HG03342 (cell line): ENCODE results near the gene EMC6.

ENCODE experiments used
- ATAC-seq: cut with Tn5 transposase; IDR thresholded peaks from one replicate; pipeline ENCODE4 v1.9.1; 2021; ENCODE audit warnings: mild to moderate bottlenecking, moderate library complexity; ENCODE audit not compliant: unreplicated experiment

EMC6 gene

DNA sequence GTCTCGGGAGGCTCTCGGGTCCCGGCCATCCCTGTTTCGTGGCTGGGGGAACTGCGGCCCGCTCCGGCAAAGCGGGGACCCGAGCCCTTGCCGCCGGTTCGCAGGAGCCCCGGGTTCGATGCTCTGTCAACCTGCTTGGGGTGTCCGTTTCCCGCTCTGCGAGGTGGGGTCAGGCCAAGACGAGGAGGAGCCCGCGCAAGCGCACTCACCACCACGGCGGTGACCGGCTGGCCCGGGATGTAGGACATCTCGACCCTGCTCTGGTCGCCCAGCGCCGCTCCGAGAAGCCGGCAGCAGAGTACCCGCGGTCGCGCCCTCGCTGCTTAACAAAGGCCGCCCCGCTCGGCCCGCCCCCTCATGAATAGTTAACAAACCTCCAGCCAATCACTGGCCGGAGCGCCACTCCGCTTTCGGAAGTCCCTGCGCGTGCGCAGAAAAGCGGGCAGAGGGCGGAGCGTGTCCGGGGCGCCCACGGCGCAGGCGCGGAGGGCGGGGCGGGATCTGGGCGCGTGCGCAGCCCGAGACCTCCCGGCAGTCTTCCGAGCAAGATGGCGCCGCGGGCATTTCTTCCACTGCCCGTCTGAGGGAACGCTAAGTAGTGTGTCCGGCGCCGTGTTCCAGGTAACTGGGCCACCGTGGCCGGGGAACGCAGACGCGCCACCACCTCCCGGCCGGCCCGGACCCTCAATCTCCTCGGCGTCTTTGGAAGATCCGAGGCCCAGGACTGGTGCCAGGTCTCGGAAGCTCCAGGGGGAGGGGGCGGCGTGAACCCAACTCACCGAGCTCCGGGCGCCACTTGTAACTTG is at the start of gene EMC6, which contains the start of gene TAX1BP3:
TSS of gene EMC6 (plus strand) at position 534 of the 806 bp plus-strand sequence. CDS start 335 bp downstream, outside the sequence.
TSS of gene TAX1BP3 (minus strand) at position 300 of the 806 bp plus-strand sequence. CDS start at position 248, 52 bp downstream.
- ATAC-seq, result peak; percentile 89

DNA sequence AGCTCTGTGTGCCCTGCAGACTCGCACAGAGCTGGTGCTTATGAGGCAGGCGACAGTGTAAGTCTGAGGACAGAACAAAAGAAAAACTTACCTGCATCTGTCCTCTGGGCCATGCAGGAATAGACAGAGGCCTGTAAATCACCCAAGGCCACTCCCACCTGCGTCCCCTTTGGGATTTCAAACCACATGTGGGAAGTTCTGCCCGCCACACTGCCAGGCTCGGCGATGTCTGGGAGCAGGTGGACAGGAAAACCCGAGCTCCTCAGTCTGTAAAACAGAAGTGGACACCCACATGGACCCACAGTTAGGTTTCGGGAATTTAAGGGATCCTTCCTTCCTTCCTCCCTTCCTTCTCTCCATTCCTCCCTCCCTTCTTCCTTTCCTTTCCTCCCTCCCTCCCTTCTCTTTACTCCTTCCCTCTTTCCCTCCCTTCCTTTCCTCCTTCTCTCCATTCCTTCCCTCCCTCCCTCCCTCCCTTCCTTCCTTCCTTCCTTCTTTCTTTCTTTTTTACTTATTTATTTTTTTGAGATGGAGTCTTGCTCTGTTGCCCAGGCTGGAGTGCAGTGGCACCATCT is 47.4 kb upstream of the EMC6 start:
- no peak for ATAC-seq

DNA sequence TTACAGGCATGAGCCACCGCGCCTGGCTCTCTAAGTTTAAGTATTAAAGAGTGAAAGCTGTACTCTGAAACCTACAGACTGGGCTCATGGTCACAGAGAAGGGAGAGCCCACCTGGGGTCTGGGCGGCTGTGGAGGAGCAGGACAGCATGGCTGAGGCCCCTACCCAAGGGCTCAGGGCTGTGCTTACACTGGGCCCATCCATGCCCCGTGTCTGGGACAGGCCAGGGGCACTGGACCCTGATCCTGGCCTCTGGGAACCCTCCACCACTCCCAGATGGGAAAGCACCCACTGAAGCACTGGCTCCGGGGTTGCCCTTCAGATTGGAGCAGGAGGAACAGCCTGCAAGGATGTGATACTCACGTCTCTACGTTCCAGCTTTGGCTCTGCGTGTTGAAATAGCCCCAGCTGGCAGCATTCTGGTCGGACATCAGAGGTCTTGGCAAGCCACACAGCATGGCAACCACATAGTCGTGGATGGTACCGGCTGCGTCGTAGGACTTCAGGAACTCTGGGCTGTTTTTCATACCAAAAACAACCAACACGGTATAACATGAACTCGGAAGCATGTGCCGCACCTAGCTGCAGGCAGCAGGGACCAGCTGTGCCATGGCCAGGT is 45.5 kb upstream of the EMC6 start:
- ATAC-seq, result no peak

DNA sequence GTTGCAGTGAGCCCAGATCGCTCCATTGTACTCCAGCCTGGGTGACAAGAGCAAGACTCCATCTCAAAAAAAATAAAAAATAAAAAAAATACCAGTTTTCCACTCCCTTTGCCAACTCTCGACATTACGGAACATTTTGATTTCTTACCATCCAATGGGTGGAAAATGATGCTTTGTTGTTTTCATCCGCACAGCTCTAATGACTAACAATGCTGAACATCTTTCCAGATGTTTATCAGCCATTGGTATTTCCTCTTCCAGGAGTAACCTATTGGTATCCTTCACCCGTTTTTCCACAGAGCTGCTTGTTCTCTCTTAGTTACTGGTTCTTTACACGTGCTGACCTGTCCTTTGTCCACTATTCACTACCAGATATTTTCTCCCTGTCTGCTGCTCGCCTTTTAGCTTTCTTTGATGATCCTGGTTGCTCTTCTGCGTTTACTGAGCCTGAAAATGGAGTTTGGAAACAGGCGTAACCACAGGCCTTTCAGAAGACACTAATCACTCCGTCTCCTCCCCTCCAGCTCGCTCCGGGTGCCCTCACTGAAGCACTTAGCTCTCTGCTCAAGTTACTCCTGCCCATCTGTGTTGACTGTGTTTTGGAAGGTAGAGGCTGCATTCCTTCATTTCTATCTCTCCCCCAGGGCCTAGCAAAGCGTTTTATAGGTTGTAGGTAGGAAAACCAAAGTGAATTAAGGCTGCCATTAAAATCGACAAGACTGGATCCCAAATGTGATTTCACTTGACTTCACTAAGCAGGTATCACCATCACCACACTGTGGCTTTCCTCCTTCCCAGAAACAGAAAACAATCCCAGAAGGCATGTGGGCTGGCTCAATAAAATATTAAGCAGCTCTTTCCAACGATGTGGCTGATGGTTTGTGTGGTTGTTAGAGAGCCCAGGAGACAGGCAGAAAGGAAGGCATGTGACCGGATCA is 41.5 kb upstream of the EMC6 start:
- no peak for ATAC-seq

DNA sequence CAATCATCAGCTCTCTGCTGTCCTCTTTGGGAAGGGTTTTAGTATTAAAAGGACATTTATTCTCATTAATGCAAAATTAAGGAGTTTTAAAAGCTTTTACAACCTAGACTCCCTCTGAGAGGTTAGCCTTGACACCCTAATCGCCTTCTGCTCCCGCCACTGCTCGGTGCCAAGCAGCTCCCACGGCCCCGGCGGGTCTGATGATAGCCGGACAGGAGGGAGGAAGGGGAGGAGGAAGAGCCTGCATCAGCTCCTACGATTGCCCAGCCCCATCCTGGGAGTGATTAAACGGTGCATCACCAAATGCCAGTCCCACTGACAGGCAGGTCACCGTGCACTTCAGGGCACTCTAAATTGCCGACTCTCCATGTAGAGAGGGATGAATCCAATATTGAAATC is 40.8 kb upstream of the EMC6 start:
- ATAC-seq, result no peak

DNA sequence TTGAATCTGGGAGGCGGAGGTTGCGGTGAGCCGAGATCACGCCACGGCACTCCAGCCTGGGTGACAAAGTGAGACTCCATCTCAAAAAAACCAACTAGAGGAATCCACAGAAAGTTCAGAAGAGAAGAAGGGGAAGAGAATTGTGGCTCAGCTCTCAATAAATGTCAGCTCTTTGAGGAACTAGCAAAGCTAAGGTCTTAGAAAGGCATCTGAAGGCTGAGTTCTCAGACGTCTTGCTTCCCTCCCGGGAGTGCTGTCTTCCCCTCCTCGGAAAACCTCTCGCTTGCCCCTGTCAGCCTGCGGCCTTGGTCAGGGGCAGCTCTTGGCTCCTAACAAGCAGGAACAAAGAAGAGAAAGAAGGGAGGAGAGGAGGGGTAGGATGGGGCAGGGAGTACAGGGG is 37.8 kb upstream of the EMC6 start:
- ATAC-seq, result no peak

DNA sequence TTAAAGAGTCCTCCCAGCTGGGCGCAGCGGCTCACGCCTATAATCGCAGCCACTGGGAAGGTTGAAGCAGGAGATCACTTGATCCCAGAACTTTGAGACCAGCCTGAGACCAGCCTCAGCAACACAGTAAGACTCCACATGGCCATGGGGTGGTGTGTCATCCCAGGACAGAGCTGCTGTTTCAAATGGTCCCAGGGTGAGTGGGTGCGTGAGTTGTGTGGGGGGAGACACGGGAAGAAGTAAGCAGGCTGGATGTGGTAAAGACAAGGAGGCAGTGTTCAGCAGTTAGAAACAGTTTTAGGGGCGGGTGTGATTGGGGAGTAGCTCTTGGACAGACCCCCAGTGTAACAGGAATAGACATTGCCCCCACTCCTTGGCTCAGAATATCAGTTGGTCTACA is 36.3 kb upstream of the EMC6 start:
- ATAC-seq, result no peak

DNA sequence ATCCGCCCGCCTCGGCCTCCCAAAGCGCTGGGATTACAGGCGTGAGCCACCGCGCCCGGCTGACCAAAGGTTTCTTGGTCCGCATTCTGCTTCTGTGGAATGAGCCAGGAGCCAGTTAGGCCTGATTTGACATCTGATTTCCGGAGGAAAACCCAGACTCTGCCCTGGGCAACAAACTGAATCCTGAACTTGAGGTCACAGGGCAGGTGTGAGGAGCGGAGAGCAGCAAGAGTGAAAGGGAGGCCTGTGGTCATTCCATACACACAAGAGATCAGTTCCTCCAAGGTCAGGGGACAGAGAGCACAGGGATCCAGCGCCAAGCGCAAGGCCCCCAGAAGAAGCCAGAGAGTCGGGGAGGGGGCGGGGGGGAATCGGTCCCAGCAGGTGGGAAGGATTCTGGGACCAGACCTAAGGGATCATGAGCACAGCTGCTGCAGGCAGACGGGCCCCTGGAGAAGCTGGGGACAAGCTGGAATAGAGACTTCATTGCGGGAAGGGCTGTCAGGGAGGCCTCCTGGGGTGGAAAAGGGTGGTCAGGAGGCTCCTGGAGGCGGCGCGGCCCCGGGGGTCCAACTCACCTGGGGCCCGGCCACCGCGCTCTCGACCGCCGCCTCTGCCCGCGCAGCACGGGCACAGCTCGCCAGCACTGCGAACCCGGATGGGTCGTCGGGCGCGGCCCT is 33.0 kb upstream of the EMC6 start:
- no peak for ATAC-seq

DNA sequence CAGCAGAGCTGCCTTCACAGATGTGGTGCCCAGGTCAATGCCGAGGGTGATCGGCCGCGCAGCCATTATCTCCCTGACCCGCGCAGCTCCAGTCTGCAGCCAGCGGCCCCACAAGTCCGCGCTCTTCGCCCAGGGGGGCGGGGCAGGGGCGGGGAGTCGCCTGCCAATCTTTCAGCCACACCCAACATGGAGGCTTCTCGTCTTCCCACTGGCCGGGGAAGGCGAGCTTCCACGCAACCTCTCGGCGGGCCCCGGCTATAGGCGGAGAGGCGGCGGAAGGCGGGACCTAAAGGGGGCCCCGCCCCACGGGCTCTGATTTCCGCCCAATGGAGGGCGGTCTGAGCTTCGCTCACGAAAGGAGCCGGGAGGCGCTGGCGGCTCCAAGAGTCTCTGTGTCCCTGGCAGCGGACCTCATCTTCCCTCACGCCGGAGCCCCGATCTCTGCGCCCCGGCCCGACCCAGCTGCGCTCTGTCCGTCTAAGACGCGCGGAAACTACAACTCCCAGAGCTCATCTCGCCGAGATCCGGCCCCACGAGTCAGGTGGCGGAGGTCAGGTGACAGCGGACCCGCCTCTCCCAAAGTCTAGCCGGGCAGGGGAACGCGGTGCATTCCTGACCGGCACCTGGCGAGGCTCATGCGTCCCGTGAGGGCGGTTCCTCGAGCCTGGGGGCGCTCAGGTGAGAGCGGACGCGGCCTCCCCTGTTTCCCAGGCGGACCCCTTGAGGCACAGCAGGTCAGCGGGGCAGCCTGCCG is 32.3 kb upstream of the EMC6 start, which contains the start of the genes CTNS and SHPK:
TSS of gene CTNS (plus strand) at position 607 of the 754 bp plus-strand sequence. CDS start 3,447 bp downstream, outside the sequence.
TSS of gene SHPK (minus strand) at position 97 of the 754 bp plus-strand sequence. CDS start at position 66, 31 bp downstream.
- ATAC-seq, result peak; percentile 92

DNA sequence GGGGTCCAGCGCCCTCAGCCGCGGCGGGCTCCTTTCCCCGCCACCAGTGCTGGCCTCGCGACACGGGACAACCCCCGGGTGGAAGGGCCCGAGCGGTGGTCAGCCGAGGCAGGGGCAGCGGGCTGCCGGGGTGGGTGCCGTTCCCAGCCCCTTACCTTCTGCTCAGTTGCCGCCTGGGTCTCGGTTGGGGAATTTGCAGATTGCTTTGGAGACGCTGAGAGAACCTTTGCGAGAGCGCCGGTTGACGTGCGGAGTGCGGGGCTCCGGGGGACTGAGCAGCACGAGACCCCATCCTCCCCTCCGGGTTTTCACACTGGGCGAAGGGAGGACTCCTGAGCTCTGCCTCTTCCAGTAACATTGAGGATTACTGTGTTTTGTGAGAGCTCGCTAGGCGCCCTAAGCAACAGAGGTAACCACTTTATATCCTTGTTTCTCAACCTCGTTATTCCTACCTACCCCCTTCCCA is 31.7 kb upstream of the EMC6 start:
- peak; percentile 11 for ATAC-seq

DNA sequence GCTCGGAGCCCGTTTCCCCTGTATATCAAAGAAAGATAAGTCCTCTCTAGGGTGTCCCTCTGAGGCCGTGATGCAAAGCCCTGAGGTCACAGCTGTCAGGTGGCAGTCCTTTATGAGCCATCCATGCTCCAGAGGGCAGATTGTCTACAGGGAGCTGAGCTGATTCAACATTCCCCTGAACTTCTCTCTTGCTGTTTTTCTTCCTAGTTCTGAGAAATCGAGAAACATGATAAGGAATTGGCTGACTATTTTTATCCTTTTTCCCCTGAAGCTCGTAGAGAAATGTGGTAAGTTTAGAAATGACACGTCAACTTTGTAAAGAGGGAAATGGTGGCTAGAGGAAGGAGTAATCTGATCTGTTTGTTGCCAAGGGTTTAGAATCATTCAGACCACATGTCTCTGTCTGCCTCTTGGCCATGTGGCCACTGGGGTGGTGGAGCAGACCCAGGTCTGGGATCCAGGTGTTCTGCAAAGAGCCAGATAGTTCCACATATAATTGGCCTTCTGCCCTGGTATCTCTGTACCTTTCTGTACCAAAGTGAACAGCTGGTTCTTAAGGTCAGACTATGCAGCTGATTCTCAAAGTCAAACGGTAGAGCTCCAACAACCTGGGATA is 28.5 kb upstream of the EMC6 start:
- ATAC-seq, result no peak

DNA sequence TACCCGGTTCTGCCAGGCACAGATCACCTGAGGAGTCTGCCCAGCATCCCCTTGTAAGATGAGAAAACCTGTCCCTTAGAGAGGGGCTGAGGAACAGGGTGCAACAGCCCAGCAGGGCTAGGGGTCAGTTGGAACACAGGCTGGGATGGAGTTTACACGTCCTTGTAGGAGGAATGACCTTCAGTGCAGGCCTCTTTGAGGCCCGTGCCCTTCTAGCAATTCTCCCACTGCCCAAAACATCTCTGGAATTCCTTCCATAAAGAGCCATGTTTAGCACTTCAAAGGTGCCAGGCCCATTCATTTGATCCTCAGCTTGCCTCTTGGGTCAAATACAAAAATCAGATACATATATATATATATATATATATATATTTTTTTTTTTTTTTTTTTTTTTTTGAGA is 27.6 kb upstream of the EMC6 start:
- no peak for ATAC-seq

DNA sequence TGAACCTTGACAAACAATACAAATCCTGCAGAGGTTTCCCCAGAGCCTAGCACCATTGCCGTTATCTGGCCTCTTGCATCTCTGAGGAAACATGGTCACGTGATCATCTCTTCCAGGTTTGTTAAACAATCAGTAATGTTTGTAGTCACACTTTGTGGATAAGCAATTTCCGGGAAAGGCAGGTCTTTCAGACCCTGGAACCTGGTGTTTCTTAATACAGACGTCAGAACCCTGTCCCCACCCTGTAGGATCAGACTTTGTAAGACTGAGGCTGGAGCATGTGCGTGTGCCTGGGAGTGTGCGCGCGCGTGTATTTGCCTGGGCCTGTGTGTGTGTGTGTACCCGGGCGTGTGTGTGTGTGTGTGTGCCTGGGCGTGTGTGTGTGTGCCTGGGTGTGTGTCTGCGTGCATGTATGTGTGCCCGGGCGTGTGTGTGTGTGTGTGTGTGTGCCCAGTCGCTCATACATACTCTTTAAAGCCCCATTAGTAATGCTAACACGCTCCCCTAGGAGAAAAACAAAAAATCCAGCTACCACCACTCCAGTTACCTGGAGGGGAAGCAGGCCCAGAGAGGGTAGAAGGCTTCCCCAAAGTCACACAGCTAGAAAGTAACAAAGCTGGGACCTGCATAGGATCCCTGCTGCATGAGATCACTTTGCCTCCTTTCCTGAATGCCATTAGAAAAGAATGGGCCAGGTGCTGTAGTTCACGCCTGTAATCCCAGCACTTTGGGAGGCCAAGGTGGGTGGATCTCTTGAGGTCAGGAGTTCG is 26.7 kb upstream of the EMC6 start:
- ATAC-seq, result no peak

DNA sequence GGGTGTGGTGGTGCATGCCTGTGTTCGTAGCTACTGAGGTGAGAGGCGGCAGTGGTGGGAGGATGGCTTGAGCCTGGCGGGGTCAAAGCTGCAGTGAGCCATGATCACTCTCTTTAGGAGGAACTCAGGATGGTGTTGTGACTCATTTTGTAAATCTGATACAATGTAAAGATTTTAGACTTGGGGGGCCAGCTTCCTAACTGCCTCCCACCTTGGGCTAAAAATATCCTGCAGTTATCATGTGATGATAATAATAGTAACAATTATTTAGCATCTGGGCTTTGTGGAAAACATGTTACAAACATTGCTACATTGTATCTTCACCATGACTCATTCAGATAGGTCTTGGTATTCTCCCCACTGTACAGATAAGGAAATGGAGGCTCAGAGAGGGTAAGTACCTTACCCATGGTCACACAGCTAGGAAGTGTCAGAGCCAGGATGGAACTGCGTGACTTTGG is 24.7 kb upstream of the EMC6 start:
- ATAC-seq, result no peak

DNA sequence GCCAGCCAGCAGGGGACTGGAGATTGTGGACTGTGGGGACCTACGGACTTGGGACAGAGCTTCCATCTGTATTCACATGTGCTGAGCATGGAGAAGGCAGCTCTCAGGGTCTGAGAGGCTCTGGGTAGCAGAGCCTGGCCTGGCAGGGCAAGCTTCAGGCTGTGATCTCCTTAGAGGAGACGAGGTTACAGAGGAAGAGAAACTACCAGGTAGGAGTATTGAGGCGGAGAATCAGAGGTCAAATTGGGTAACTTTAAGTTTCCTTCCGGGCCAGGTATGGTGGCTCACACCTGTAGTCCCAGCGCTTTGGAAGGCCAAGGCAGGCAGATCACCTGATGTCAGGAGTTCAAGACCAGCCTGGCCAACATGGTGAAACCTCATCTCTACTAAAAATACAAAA is 23.3 kb upstream of the EMC6 start:
- ATAC-seq, result no peak

DNA sequence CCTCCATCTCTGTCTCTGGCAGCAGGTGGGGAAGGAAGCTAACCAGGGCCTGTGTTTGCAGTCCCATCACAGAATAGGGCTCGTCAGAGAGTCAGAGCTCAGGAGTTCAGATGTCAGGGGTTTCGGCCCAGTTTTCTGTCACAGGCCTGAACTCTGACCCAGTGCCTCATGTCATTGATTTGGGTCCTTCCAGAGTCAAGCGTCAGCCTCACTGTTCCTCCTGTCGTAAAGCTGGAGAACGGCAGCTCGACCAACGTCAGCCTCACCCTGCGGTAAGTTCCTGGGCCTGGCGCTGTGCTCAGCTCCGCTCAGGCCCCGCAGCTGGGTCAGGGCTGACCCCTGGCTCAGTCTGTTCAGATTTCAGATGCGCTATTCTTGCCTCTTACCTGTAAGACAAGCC is 21.4 kb upstream of the EMC6 start:
- no peak for ATAC-seq

DNA sequence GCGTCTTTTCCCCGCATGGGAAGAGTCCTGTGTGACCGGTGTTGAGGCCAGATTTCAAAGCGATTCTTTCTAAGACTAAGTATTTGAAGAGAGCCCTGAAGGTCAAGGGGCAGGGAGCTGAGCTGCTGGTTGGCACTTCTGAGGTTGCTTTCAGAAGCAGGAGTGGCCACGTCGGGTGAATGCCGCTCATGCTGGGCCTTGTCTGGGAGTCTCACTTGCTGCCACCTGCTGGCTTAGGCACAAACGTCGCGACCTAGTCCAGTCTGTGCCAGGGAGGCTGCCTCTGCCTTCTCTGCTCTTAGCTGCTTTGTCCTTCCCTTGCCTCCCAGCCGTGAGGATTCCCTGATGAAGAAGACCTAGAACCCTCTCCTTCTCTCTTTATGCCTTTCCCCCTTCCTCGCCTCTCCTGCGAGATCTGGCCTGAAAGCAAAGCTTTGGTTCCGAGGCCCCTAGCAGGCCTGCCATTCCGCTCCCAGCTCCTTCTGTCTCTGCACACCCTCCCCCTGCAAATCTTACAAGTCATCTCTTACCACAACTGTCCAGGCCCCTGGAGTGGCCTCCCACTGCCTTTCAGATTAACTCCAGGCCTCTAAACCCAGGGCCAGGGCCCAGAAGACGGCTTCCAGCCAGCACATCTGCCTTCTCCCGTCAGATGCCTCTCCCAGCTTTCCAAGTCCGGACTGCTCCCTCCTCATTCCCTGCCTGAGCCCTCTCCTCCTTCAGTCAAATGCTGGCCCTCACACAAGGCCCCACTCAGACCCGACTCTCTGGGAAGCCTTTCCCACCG is 20.6 kb upstream of the EMC6 start:
- ATAC-seq, result no peak
